Activated CD4-positive, alpha-beta T cell treated with anti-CD3 and anti-CD28 coated beads for 1 hour (primary cell): Measurements from ENCODE around the gene PLOD2.

Experiments
- DNase-seq: peaks from one replicate; pipeline ENCODE4 v3.0.0-alpha.2; 2020

Gene PLOD2

GRCh38 chr3:146160964-146161662, at the start of gene PLOD2:
TSS of gene PLOD2 (minus strand) at chr3:146161184. CDS start at chr3:146160989, 195 bp downstream.
- no peak for DNase-seq

- no peak for DNase-seq
Observed at GRCh38 chr3:146209371-146209770, 48.4 kb upstream of the PLOD2 start.

GRCh38 chr3:146203776-146204175, 42.8 kb upstream of the PLOD2 start:
- no peak for DNase-seq

GRCh38 chr3:146200461-146201220, 39.7 kb upstream of the PLOD2 start:
- no peak for DNase-seq

GRCh38 chr3:146199762-146200161, 38.8 kb upstream of the PLOD2 start:
- DNase-seq = no peak

- no peak for DNase-seq
Observed at GRCh38 chr3:146196789-146197188, 35.8 kb upstream of the PLOD2 start.

GRCh38 chr3:146195605-146196004, 34.6 kb upstream of the PLOD2 start:
- no peak for DNase-seq

- DNase-seq = no peak
Observed at GRCh38 chr3:146195030-146195429, 34.0 kb upstream of the PLOD2 start.

GRCh38 chr3:146191051-146191450, 30.1 kb upstream of the PLOD2 start:
- no peak for DNase-seq

GRCh38 chr3:146189519-146190173, 28.7 kb upstream of the PLOD2 start:
- no peak for DNase-seq

- DNase-seq = no peak
Observed at GRCh38 chr3:146187334-146187950, 26.5 kb upstream of the PLOD2 start.

- no peak for DNase-seq
Observed at GRCh38 chr3:146184241-146185015, 23.4 kb upstream of the PLOD2 start.

- no peak for DNase-seq
Observed at GRCh38 chr3:146181216-146181615, 20.2 kb upstream of the PLOD2 start.

- no peak for DNase-seq
Observed at GRCh38 chr3:146180376-146180775, 19.4 kb upstream of the PLOD2 start.

- no peak for DNase-seq
Observed at GRCh38 chr3:146178006-146178689, 17.2 kb upstream of the PLOD2 start.

GRCh38 chr3:146177519-146177918, 16.5 kb upstream of the PLOD2 start:
- DNase-seq = no peak

GRCh38 chr3:146177072-146177471, 16.1 kb upstream of the PLOD2 start:
- DNase-seq = no peak

- no peak for DNase-seq
Observed at GRCh38 chr3:146172586-146172985, 11.6 kb upstream of the PLOD2 start.

GRCh38 chr3:146170591-146170990, 9.6 kb upstream of the PLOD2 start:
- DNase-seq = no peak

GRCh38 chr3:146169891-146170290, 8.9 kb upstream of the PLOD2 start:
- no peak for DNase-seq

- no peak for DNase-seq
Observed at GRCh38 chr3:146166826-146167225, 5.8 kb upstream of the PLOD2 start.

GRCh38 chr3:146166415-146166821, 5.4 kb upstream of the PLOD2 start:
- no peak for DNase-seq
